ENCODE data around the gene KLK14.

Gene KLK14, protein sequence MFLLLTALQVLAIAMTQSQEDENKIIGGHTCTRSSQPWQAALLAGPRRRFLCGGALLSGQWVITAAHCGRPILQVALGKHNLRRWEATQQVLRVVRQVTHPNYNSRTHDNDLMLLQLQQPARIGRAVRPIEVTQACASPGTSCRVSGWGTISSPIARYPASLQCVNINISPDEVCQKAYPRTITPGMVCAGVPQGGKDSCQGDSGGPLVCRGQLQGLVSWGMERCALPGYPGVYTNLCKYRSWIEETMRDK

GRCh38 chr19:51082611-51083010 lies at the start of gene KLK14:
KLK14 (minus strand) TSS chr19:51082887; CDS start chr19:51082614, 273 bp downstream.
- no peak for DNase-seq

- DNase-seq = no peak
These were observed 49.3 kb upstream of the KLK14 start for GRCh38 chr19:51131780-51132680.

DNA sequence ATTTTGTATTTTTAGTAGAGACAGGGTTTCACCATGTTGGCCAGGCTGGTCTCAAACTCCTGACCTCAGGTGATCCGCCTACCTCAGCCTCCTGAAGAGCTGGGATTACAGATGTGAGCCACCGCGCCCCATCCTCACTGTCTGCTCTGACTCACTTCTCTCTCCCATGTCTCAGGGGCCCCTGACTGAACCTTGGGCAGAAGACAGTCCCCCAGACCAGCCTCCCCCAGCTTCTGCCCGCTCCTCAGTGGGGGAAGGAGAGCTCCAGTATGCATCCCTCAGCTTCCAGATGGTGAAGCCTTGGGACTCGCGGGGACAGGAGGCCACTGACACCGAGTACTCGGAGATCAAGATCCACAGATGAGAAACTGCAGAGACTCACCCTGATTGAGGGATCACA lies 47.0 kb upstream of the KLK14 start:
- DNase-seq = no peak

- DNase-seq = no peak
These were observed 45.5 kb upstream of the KLK14 start for GRCh38 chr19:51128227-51128626.

DNA sequence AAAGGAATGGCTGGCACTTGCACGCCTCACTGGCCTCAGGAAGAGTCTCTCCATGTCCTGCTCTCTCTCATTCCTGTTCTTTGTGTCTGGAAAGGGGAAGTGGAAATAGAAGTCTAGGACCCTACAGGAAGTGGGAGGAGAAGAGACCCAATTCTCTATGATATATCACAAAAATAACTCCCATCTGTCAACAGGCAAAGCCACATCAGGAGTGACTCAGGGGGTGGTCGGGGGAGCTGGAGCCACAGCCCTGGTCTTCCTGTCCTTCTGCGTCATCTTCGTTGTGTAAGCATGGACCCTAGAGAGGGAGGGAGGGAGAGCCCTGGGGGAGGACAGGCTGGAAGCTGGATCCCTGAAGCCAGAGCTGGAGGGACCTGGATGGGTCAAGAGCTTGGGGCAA lies 45.1 kb upstream of the KLK14 start:
- no peak for DNase-seq

DNA sequence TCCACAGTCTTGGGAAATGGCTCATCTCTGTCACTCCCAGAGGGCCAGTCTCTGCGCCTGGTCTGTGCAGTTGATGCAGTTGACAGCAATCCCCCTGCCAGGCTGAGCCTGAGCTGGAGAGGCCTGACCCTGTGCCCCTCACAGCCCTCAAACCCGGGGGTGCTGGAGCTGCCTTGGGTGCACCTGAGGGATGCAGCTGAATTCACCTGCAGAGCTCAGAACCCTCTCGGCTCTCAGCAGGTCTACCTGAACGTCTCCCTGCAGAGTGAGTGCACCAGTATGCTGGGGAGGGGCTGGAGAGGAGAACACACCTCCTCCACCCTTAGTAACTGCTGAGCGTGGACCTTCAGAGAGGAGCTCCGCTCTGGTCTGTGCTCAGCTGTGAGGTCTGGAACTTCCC lies 44.3 kb upstream of the KLK14 start:
- DNase-seq = no peak

DNA sequence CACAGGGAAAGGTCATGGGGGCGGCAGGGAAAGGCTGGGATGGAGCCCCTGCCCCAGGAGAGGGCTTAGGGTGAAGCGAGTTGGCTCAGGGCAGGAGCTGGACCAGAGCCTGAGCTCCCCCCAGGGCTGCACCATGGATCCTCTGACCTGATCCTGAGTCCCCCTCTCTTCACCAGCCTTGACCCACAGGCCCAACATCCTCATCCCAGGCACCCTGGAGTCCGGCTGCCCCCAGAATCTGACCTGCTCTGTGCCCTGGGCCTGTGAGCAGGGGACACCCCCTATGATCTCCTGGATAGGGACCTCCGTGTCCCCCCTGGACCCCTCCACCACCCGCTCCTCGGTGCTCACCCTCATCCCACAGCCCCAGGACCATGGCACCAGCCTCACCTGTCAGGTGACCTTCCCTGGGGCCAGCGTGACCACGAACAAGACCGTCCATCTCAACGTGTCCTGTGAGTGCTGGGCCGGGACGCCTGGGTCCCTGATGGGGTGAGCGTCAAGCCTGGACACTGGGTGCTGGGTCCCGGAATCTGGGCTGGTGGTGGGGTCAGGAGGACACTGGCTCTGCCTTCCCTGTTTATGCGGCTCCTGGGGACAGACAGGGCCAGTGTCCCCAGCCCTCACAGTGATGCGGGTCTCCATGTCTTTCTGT lies 42.9 kb upstream of the KLK14 start:
- DNase-seq = no peak

- no peak for DNase-seq
These were observed 42.0 kb upstream of the KLK14 start, which contains the start of gene SIGLEC9 for GRCh38 chr19:51124729-51125128. SIGLEC9 (plus strand) TSS chr19:51124906; CDS start chr19:51124975, 69 bp downstream.

GRCh38 chr19:51124216-51124615 lies 41.5 kb upstream of the KLK14 start:
- no peak for DNase-seq

- no peak for DNase-seq
These were observed 41.1 kb upstream of the KLK14 start for GRCh38 chr19:51123802-51124201.

GRCh38 chr19:51123381-51123800 lies 40.7 kb upstream of the KLK14 start:
- DNase-seq = no peak

GRCh38 chr19:51122112-51122981 lies 39.7 kb upstream of the KLK14 start:
- DNase-seq = no peak

GRCh38 chr19:51121257-51121656 lies 38.6 kb upstream of the KLK14 start:
- DNase-seq = no peak

DNA sequence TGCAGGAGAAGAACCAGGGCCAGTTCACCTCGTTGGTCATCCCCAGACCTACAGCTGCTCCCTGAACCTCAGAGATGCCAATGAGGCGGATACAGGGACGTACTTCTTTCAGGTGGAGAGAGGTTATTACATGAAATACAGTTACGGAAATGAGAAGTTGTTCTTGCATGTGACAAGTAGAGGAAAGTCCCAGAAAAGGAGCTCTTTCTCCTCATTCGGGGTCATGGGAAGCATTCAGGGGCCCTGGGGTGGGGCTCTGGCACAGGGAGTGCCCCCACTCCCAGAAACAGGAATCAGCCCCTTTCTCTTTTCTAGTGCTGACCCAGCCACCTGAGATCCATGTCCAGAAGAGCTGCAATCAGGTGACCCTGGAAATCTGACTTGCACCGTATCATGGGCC lies 37.5 kb upstream of the KLK14 start:
- no peak for DNase-seq

DNA sequence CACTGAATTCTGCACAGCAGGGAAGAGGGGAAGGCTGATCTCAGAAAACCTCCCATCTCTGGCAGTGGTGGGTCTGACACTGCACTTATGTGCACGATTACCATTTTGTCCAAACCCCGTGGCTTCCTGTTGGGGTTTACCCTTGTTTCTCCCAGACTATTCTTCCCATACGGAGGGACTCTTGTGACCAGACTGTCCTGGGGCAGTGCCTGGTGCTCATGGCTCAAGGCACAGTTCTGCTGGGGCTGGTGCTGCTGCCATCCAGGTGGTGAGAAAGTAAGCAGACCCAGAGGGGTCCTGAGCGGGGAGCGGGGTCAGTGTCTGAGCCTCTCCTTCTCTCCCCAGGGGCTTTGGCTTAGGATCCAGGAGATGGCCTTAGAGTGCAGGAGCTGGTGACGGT lies 36.9 kb upstream of the KLK14 start:
- DNase-seq = no peak

DNA sequence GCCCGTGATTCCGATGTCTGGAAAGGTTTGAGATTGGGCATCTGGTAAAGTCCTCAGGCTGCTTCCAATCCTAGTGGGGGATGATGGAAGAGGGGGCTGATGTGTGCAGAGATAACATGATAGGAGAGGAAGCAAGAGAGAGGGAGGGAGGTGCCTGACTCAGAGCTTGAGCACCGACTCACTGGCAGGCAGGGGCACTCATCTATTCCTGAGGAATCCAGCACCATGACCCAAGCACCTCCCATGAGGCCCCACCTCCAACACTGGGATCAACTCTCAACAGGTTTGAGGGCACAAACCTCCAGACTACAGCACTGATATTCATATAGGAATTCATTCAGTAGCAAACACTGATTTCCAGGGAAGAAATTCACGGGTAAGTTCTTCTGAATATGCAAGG lies 36.4 kb upstream of the KLK14 start:
- DNase-seq = no peak

DNA sequence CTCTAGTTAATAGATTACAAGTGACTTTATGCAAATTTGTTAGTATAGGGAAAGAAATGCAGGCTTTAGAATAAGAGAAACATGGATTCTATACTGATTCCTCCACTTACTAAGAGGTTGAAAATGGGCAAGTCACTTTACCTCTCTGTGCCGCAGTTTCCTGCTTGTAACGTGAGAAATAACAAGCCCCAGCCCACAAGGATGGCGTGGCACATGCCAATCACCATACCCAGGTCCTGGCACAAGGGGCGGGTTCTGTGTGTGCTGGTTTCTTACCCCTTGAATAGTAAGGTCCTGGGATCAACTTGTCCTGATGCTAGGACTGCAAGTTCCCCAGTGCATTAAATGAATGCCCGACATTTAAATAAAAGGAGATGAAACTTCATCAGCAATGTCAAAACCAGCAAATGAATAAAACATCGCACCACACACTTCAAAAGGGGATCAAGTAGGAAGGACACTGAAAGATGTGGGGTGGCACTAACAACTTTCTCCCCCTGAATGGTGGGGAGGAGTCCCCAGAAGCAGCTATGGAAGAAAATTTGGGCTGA lies 34.1 kb upstream of the KLK14 start:
- DNase-seq = no peak

DNA sequence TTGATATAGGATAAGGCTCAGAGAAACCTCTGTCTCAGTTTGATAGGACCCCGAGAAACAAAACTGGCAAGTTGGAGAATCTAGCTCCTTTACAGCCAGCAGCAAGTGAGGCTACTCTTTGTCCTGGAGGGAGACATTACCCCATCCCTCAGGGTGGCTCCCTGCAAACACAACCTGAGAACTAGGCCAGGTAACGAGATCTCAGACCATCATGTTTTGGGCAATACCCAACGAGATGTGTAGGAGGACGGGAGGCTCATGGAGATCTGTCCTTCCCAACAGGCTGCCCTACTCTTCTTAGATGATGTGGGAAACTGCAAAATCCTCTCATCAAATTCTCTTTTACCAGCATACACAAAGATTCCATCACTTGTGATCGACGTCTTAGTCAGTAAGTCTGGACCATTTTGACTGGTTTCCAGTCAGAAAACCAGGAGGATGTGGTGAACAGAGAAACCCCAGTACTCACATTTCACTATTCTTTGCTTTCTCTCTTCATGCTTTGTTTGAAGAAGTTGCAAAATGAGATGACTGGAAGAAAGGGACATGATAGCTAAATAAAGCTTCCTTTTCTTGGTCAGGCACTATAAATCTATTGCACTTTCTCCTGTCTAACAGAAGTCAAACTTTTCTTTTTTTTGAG lies 31.5 kb upstream of the KLK14 start:
- DNase-seq = no peak

- no peak for DNase-seq
These were observed 28.9 kb upstream of the KLK14 start for GRCh38 chr19:51111606-51112005.

GRCh38 chr19:51110666-51110971 lies 27.9 kb upstream of the KLK14 start:
- DNase-seq = no peak

- DNase-seq = no peak
These were observed 26.1 kb upstream of the KLK14 start for GRCh38 chr19:51108805-51109146.
